K562 (cell line): Measurements from ENCODE around the gene CREB3L2. TPM values are rescaled to one million over a fixed set of nuclear protein-coding genes. Genes with fewer than 3 reads are reported as not detected.
A peak's percentile ranks its signal among the peaks of the same experiment; 100 is the strongest.

Experiments
- ATAC-seq: fragments of 200-7000 bp; cut with Tn5 transposase; 3 replicates; pipeline ENCODE4 v1.9.1; 2020; ENCODE audit warnings: moderate library complexity
- BruUV-seq: library from RNA; stranded (reverse); fragments of 400-500 nt; replicated peaks from 2 replicates; lab custom pipeline; 2021; lab: Mats Ljungman, UMichigan
- CTCF ChIA-PET: fragments of 300-600 bp; formaldehyde crosslinking; extraction: SDS; loops from one replicate; lab custom pipeline; 2021; ENCODE audit warnings: low intra/inter-chr PET ratio; lab: Yijun Ruan, JAX
- POLR2A ChIA-PET: fragments of 300-600, 350-650 bp; sonication (Branson Sonifier 250); formaldehyde crosslinking; extraction: SDS; loops from one replicate; lab custom pipeline; 2021; ENCODE audit warnings: antibody characterized with exemption, inconsistent platforms; lab: Yijun Ruan, JAX
- DNase-seq, 4 experiments: peaks; one replicate each; pipeline versions ENCODE4 v3.0.0 to v3.0.0-alpha.2; 2011 to 2018; ENCODE audit warnings: low spot score in 3 of 4, mixed read lengths in 3 of 4; ENCODE audit errors: extremely low read depth in 1 of 4
- FAIRE-seq: peaks from 2 replicates; lab custom pipeline; 2011; peaks lifted over from hg19 to GRCh38; lab: Jason Lieb, UNC
- H2AFZ ChIP-seq: 2 replicates; pipeline ENCODE4 v1.6.0; 2011; ENCODE audit warnings: low read depth, low read length, control low read depth, inconsistent platforms
- H3K27ac ChIP-seq: fragments of 200-600 bp; 3 replicates; pipeline ENCODE4 v1.8.0; 2011; ENCODE audit warnings: low read depth, mild to moderate bottlenecking, control low read depth, inconsistent platforms, low read length, moderate library complexity, mixed read lengths; ENCODE audit errors: extremely low read depth
- H3K27me3 ChIP-seq, 2 experiments: fragments of 300-600 bp in 1 of 2; 2 replicates in 1 of 2; 3 replicates in 1 of 2; pipeline versions ENCODE4 v1.6.0 to v1.8.0; 2011; ENCODE audit warnings: inconsistent platforms in 2 of 2, low read length in 2 of 2, mild to moderate bottlenecking in 1 of 2, mixed read lengths in 1 of 2, moderate library complexity in 1 of 2; ENCODE audit not compliant: control insufficient read depth in 2 of 2, insufficient read depth in 2 of 2
- H3K36me3 ChIP-seq: fragments of 300-600 bp; 3 replicates; pipeline ENCODE4 v1.8.0; 2011; ENCODE audit warnings: mild to moderate bottlenecking, low read length, inconsistent platforms; ENCODE audit not compliant: control insufficient read depth, insufficient read depth
- H3K4me1 ChIP-seq, 2 experiments: fragments of 200-600 bp in 1 of 2; replicated peaks in 1 of 2; 2 replicates in 1 of 2; 3 replicates in 1 of 2; pipeline versions ENCODE4 v1.5.1 to v1.8.0; 2011; ENCODE audit warnings: inconsistent platforms in 2 of 2, low read length in 2 of 2, mild to moderate bottlenecking in 1 of 2, mixed read lengths in 1 of 2, moderate library complexity in 1 of 2; ENCODE audit not compliant: control insufficient read depth in 2 of 2, insufficient read depth in 2 of 2
- H3K4me2 ChIP-seq: 2 replicates; pipeline ENCODE4 v1.6.1; 2011; ENCODE audit warnings: low read length, control low read depth, inconsistent platforms, mixed read lengths; ENCODE audit not compliant: insufficient read depth
- H3K4me3 ChIP-seq: fragments of 200-600 bp; sonication (generic), shearing (Covaris generic); 2 replicates; pipeline ENCODE4 v1.5.1; 2016; ENCODE audit warnings: control low read depth, inconsistent platforms
- H3K79me2 ChIP-seq: fragments of 200-600 bp; 3 replicates; pipeline ENCODE4 v1.8.0; 2011; ENCODE audit warnings: low read length, inconsistent platforms; ENCODE audit not compliant: control insufficient read depth, insufficient read depth
- H3K9ac ChIP-seq, 2 experiments: 2 replicates each; pipeline versions ENCODE4 v1.6.0 to v1.6.1; 2011; ENCODE audit warnings: low read depth in 2 of 2, low read length in 2 of 2, control low read depth in 1 of 2, inconsistent platforms in 1 of 2, mild to moderate bottlenecking in 1 of 2, mixed read lengths in 1 of 2; ENCODE audit not compliant: insufficient read depth in 1 of 2
- H3K9me1 ChIP-seq: one replicate; pipeline ENCODE4 v1.6.0; 2011; ENCODE audit warnings: inconsistent platforms, mild to moderate bottlenecking, low read length, moderate library complexity; ENCODE audit not compliant: control insufficient read depth, insufficient read depth
- H3K9me3 ChIP-seq: replicated peaks from 2 replicates; pipeline ENCODE4 v1.5.1; 2011; ENCODE audit warnings: low read depth, low read length, inconsistent platforms; ENCODE audit not compliant: control insufficient read depth, insufficient read depth
- H4K20me1 ChIP-seq: replicated peaks from 2 replicates; pipeline ENCODE4 v1.6.1; 2011; ENCODE audit warnings: low read length, inconsistent platforms, mixed read lengths; ENCODE audit not compliant: control insufficient read depth, insufficient read depth
- BRD4 ChIP-seq: fragments of 200-600 bp; sonication (generic); IDR thresholded peaks from 2 replicates; pipeline ENCODE4 v1.6.1; 2017; ENCODE audit warnings: inconsistent platforms
- CBX8 ChIP-seq: fragments of 200-600 bp; sonication (generic); IDR thresholded peaks from 2 replicates; pipeline ENCODE4 v1.6.1; 2012; ENCODE audit warnings: borderline replicate concordance, mixed run types, low read depth, mild to moderate bottlenecking, moderate library complexity, mixed read lengths, low read length, control low read depth, inconsistent platforms; ENCODE audit not compliant: poor library complexity, severe bottlenecking; ENCODE audit errors: extremely low read depth
- CCNT2 ChIP-seq: IDR thresholded peaks from 2 replicates; pipeline ENCODE4 v1.6.1; 2011; ENCODE audit warnings: borderline replicate concordance, low read depth, mild to moderate bottlenecking, moderate library complexity, mixed read lengths, low read length; ENCODE audit not compliant: insufficient read length; ENCODE audit errors: extremely low read depth
- CREB1 ChIP-seq, 2 experiments: sonication (generic) in 1 of 2; formaldehyde crosslinking in 1 of 2; IDR thresholded peaks; 2 replicates each; pipeline versions ENCODE4 v1.6.1 to v1.8.0; 2012 to 2022; ENCODE audit warnings: inconsistent platforms in 1 of 2, mild to moderate bottlenecking in 1 of 2, missing genetic modification reagents in 1 of 2, moderate library complexity in 1 of 2
- NUFIP1 ChIP-seq: fragments of 450-650 bp; IDR thresholded peaks from 2 replicates; pipeline ENCODE4 v1.6.1; 2018; ENCODE audit not compliant: partially characterized antibody
- POLR2AphosphoS2 ChIP-seq: IDR thresholded peaks from 2 replicates; pipeline ENCODE4 v1.6.1; 2012; ENCODE audit warnings: low read length, improper control_type of control experiment
- PURB ChIP-seq: sonication (generic); formaldehyde crosslinking; IDR thresholded peaks from 2 replicates; pipeline ENCODE4 v1.9.0; 2021; ENCODE audit warnings: low read depth, mild to moderate bottlenecking, missing genetic modification reagents
- RFX1 ChIP-seq: fragments of 450-650 bp; IDR thresholded peaks from 2 replicates; pipeline ENCODE4 v1.6.1; 2016; ENCODE audit warnings: mild to moderate bottlenecking, moderate library complexity
- ZBTB1 ChIP-seq: sonication (generic); formaldehyde crosslinking; IDR thresholded peaks from 2 replicates; pipeline ENCODE4 v1.8.1; 2023; ENCODE audit warnings: missing genetic modification reagents, low read depth, mild to moderate bottlenecking, borderline replicate concordance
- ZNF584 ChIP-seq: fragments of 200-800 bp; sonication (Bioruptor generic); IDR thresholded peaks from 2 replicates; pipeline ENCODE4 v1.6.1; 2016; ENCODE audit warnings: low read depth, mild to moderate bottlenecking, missing genetic modification characterization, missing compliant biosample characterization
- WGBS: fragments of 100-300 bp; shearing (Covaris generic); methylation state at CpG from one replicate; pipeline ENCODE4 v1.1.6; 2016; ENCODE audit warnings: low coverage, mixed read lengths; ENCODE audit not compliant: insufficient coverage; ENCODE audit errors: missing lambda C conversion rate; 5-methylcytosine and 5-hydroxymethylcytosine counted together
- in situ Hi-C: fragments of 300-500 bp; cut with MboI; formaldehyde crosslinking; loops from 4 replicates; pipeline ENCODE4 v1.15.0; 2018; ENCODE audit warnings: inconsistent platforms, mixed read lengths
- intact Hi-C: fragments of 100-400 bp; cut with micrococcal nuclease; formaldehyde crosslinking; loops from 2 replicates; pipeline ENCODE4 v1.14.2; 2022
- polyA plus RNA-seq, 8 experiments: library from polyadenylated mRNA; depleted of rRNA in 4 of 8; stranded (reverse) in 5 of 8; unstranded in 3 of 8; fragments of >200 nt; fragmentation: Nextera tagmentation in 2 of 8; fragmentation: Illumina TruSeq in 1 of 8; extraction: Ambion mirVana in 2 of 8; extraction: Trizol in 1 of 8; gene quantifications; 2 replicates each; pipeline versions ENCODE4 v1.2.1 to v1.2.3, GENCODE V29; 2011 to 2014; ENCODE audit warnings: inconsistent platforms in 1 of 8, missing spikeins in 1 of 8
- total RNA-seq, 7 experiments: library from RNA; depleted of rRNA in 6 of 7; stranded (reverse); fragments of >200 nt in 6 of 7; fragmentation: Illumina TruSeq in 2 of 7; extraction: Trizol in 2 of 7; gene quantifications; 2 replicates each; pipeline versions ENCODE4 v1.2.1 to v1.2.3, GENCODE V29; 2011 to 2021; ENCODE audit warnings: low replicate concordance in 1 of 7
- TF ChIP-seq, protein P1 (sequence below), 2 experiments: fragments of 450-650 bp; IDR thresholded peaks; 2 replicates each; pipeline ENCODE4 v1.6.1; 2018; ENCODE audit warnings: mild to moderate bottlenecking in 2 of 2, low read depth in 1 of 2; ENCODE audit not compliant: partially characterized antibody in 2 of 2

Gene CREB3L2
- total and polyA plus RNA-seq, 9 of the 15 experiments (the other 6 are each of a cell fraction or from before 2014, with no cell fraction given), result 7.1 to 45.6 (median 15.8) TPM

DNA sequence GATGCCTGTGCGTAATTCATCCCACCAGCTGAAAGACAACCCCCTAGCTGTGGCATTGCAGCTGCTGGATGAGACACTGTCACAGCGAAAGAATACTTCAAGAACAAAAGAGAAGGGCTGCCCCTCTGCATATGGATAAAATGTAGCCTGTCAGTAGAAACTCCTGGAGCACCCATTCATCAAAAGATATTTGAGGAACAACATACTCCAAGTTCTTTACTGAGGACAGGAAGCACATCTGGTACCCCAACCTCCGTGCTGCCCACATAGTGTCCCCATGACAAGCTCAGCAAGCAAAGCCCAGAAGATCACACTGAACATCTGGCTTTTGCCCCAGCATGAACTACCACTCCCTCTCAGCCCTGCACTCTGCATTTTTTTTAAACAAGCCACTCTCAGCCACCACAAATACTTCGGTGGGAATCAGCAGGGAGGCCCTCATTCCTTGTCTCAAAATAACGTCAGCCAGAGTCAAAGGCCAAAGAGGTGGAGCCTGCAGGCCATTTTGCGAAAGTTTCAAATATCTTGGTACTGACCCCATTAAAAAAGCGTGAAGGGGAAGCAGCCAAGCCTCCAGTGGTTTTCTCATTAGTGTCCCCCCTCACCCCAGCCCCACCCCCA is 1.7 kb downstream of the CREB3L2 start:
- H3K36me3 ChIP-seq, result peaks cover 16% of the 10 kb centered on the region
- ATAC-seq, result peak; percentile 13
- peak overlapping the region; percentile 85 to 86; a peak in 3 of 4 replicates for H3K9ac ChIP-seq
- no peaks in the 10 kb centered on the region for H4K20me1 ChIP-seq
- intact Hi-C loops (loop anchor here (5.0 to 10.0 kb wide), 2 partner anchors 255 to 737 kb away; no protein-coding TSS in a partner anchor), in situ Hi-C loops (loop anchor here (5.0 kb wide), 1 partner anchor 93 kb away; no protein-coding TSS in a partner anchor)
- no peaks in the 10 kb centered on the region for H3K27me3 ChIP-seq
- peak overlapping the region; percentile 82 for H3K4me3 ChIP-seq
- H2AFZ ChIP-seq, result peak overlapping the region; percentile 65
- DNase-seq, result peak; percentile 56 to 87 (median 59)
- BruUV-seq, result no TSS peak
- H3K9me3 ChIP-seq, result no peaks in the 10 kb centered on the region
- peaks cover 5% of the 10 kb centered on the region for H3K9me1 ChIP-seq
- CTCF ChIA-PET, result interaction anchor here (0.8 kb wide), 1 partner anchor 102 kb away, joined by 3 read pairs; no protein-coding TSS in a partner anchor
- POLR2A ChIA-PET, result interaction anchor here (1.2 to 2.8 kb wide), 9 partner anchors 8 to 61 kb away, joined by 3 to 21 read pairs (median 4); no protein-coding TSS in a partner anchor
- H3K4me2 ChIP-seq, result peak overlapping the region; percentile 94
- H3K79me2 ChIP-seq, result peaks cover 66% of the 10 kb centered on the region
- H3K4me1 ChIP-seq, result peaks cover 22 to 51% of the 10 kb centered on the region in 2 experiments
- peak overlapping the region; percentile 77 for H3K27ac ChIP-seq
- WGBS, result 4% methylated on average over 7 of the region's 7 CpGs
- peak; percentile 74 for FAIRE-seq
- TF ChIP-seq NUFIP1, result no peak
- no peak for TF ChIP-seq ZBTB1 (CRISPR knock-in tag)
- TF ChIP-seq PURB, result no peak
- TF ChIP-seq BRD4, result no peak
- no peak for TF ChIP-seq CCNT2
- TF ChIP-seq, protein P1, sequence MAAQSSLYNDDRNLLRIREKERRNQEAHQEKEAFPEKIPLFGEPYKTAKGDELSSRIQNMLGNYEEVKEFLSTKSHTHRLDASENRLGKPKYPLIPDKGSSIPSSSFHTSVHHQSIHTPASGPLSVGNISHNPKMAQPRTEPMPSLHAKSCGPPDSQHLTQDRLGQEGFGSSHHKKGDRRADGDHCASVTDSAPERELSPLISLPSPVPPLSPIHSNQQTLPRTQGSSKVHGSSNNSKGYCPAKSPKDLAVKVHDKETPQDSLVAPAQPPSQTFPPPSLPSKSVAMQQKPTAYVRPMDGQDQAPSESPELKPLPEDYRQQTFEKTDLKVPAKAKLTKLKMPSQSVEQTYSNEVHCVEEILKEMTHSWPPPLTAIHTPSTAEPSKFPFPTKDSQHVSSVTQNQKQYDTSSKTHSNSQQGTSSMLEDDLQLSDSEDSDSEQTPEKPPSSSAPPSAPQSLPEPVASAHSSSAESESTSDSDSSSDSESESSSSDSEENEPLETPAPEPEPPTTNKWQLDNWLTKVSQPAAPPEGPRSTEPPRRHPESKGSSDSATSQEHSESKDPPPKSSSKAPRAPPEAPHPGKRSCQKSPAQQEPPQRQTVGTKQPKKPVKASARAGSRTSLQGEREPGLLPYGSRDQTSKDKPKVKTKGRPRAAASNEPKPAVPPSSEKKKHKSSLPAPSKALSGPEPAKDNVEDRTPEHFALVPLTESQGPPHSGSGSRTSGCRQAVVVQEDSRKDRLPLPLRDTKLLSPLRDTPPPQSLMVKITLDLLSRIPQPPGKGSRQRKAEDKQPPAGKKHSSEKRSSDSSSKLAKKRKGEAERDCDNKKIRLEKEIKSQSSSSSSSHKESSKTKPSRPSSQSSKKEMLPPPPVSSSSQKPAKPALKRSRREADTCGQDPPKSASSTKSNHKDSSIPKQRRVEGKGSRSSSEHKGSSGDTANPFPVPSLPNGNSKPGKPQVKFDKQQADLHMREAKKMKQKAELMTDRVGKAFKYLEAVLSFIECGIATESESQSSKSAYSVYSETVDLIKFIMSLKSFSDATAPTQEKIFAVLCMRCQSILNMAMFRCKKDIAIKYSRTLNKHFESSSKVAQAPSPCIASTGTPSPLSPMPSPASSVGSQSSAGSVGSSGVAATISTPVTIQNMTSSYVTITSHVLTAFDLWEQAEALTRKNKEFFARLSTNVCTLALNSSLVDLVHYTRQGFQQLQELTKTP (IDR thresholded peaks at IDR 0.05; ENCODE audit: low read depth in 1 of 2, partially characterized antibody in 2 of 2), result no peak
- TF ChIP-seq CREB1 (IDR thresholded peaks at IDR 0.05), result peak; percentile 55; the same call in 1 of the 2 replicates
- TF ChIP-seq CREB1 (CRISPR knock-in tag; IDR thresholded peaks at IDR 0.05), result 0 out of 2 replicates have a peak, but pooled peaks have one; percentile 42
- TF ChIP-seq CBX8, result no peak
- TF ChIP-seq RFX1, result no peak
- TF ChIP-seq POLR2AphosphoS2, result no peak
- no peak for TF ChIP-seq ZNF584
